Fibroblast of skin of abdomen (primary cell): Measurements from ENCODE around the gene GCM1.
A peak's percentile ranks its signal among the peaks of the same experiment; 100 is the strongest.

Source experiments
- DNase-seq: peaks from one replicate; pipeline ENCODE4 v3.0.0-alpha.2; 2013

GCM1 gene

GRCh38 chr6:53104916-53105315, 43.7 kb downstream of the GCM1 start:
- no peak for DNase-seq

- no peak for DNase-seq
These were observed 44.5 kb downstream of the GCM1 start for GRCh38 chr6:53103993-53104675.

- DNase-seq = no peak
These were observed 47.6 kb downstream of the GCM1 start for GRCh38 chr6:53101006-53101405.

GRCh38 chr6:53100561-53100960, 48.1 kb downstream of the GCM1 start:
- peak; percentile 22 for DNase-seq

- DNase-seq = peak; percentile 29
These were observed 52.9 kb downstream of the GCM1 start for GRCh38 chr6:53095716-53096115.

- DNase-seq = no peak
These were observed 53.4 kb downstream of the GCM1 start for GRCh38 chr6:53095270-53095669.

- DNase-seq = peak; percentile 12
These were observed 58.1 kb downstream of the GCM1 start for GRCh38 chr6:53090576-53090975.

GRCh38 chr6:53089948-53090347, 58.7 kb downstream of the GCM1 start:
- no peak for DNase-seq

GRCh38 chr6:53086302-53086701, 62.3 kb downstream of the GCM1 start:
- no peak for DNase-seq

GRCh38 chr6:53080813-53081212, 67.8 kb downstream of the GCM1 start:
- DNase-seq = no peak
